GM18505 (cell line): ENCODE results near the gene PDLIM4.

Source experiments
- ATAC-seq: cut with Tn5 transposase; IDR thresholded peaks from one replicate; pipeline ENCODE4 v1.9.1; 2021; ENCODE audit not compliant: unreplicated experiment
- POLR2A ChIP-seq: IDR thresholded peaks from 4 replicates; pipeline ENCODE4 v1.6.1; 2011; ENCODE audit warnings: borderline replicate concordance; ENCODE audit not compliant: insufficient read depth, insufficient read length; ENCODE audit errors: extremely low read depth

The PDLIM4 gene

GRCh38 chr5:132233811-132234683 lies 23.4 kb upstream of the PDLIM4 start:
- no peak for ATAC-seq

GRCh38 chr5:132234684-132235062 lies 22.8 kb upstream of the PDLIM4 start:
- TF ChIP-seq POLR2A, result no peak
- ATAC-seq, result no peak

More at GRCh38 chr5:132233811-132234683, 23.4 kb upstream of the PDLIM4 start:
- TF ChIP-seq POLR2A, result no peak

GRCh38 chr5:132235340-132235739 lies 22.2 kb upstream of the PDLIM4 start:
- ATAC-seq, result no peak
- TF ChIP-seq POLR2A, result no peak

- no peak for ATAC-seq
- no peak for TF ChIP-seq POLR2A
These were observed 20.4 kb upstream of the PDLIM4 start for GRCh38 chr5:132237141-132237540.

GRCh38 chr5:132237670-132238069 lies 19.8 kb upstream of the PDLIM4 start:
- TF ChIP-seq POLR2A, result no peak
- ATAC-seq, result no peak

- TF ChIP-seq POLR2A, result no peak
- ATAC-seq, result no peak
These were observed 19.2 kb upstream of the PDLIM4 start for GRCh38 chr5:132238169-132238744.

- TF ChIP-seq POLR2A, result no peak
These were observed 18.5 kb upstream of the PDLIM4 start for GRCh38 chr5:132238901-132239500.

GRCh38 chr5:132239776-132240175 lies 17.7 kb upstream of the PDLIM4 start:
- no peak for TF ChIP-seq POLR2A

More at GRCh38 chr5:132238901-132239500, 18.5 kb upstream of the PDLIM4 start:
- no peak for ATAC-seq

GRCh38 chr5:132243366-132243977 lies 14.0 kb upstream of the PDLIM4 start:
- ATAC-seq, result no peak
- no peak for TF ChIP-seq POLR2A

More at GRCh38 chr5:132239776-132240175, 17.7 kb upstream of the PDLIM4 start:
- no peak for ATAC-seq

- no peak for ATAC-seq
- no peak for TF ChIP-seq POLR2A
These were observed 11.9 kb upstream of the PDLIM4 start for GRCh38 chr5:132245593-132245992.

GRCh38 chr5:132246806-132247205 lies 10.7 kb upstream of the PDLIM4 start:
- no peak for ATAC-seq
- no peak for TF ChIP-seq POLR2A

- no peak for ATAC-seq
- no peak for TF ChIP-seq POLR2A
These were observed 6.9 kb upstream of the PDLIM4 start for GRCh38 chr5:132250547-132250946.

GRCh38 chr5:132251220-132251725 lies 6.2 kb upstream of the PDLIM4 start:
- TF ChIP-seq POLR2A, result no peak
- ATAC-seq, result no peak
